Activated effector memory CD4-positive, alpha-beta T cell treated with anti-CD3 and anti-CD28 coated beads, Interleukin-2, amount 50 U/mL, for 16 hours (primary cell): ENCODE results near the gene CCHCR1.

Experiments used
- DNase-seq: peaks from one replicate; pipeline ENCODE4 v3.0.0-alpha.2; 2020

CCHCR1 gene

GRCh38 chr6:31126396-31127175, 31.0 kb downstream of the CCHCR1 start:
- DNase-seq: no peak

GRCh38 chr6:31125586-31126363, 31.8 kb downstream of the CCHCR1 start:
- DNase-seq: no peak

GRCh38 chr6:31125162-31125561, 32.4 kb downstream of the CCHCR1 start:
- DNase-seq: no peak

- no peak for DNase-seq
These were observed 34.6 kb downstream of the CCHCR1 start for GRCh38 chr6:31122791-31123706.

GRCh38 chr6:31121131-31121790, 36.3 kb downstream of the CCHCR1 start:
- no peak for DNase-seq

GRCh38 chr6:31120151-31120915, 37.3 kb downstream of the CCHCR1 start, which contains the start of gene CDSN:
Gene CDSN (minus strand): TSS chr6:31120446. CDS start chr6:31120419, 27 bp downstream.
- DNase-seq: no peak

GRCh38 chr6:31118178-31118577, 39.4 kb downstream of the CCHCR1 start:
- no peak for DNase-seq

- no peak for DNase-seq
These were observed 40.8 kb downstream of the CCHCR1 start for GRCh38 chr6:31116661-31117385.

GRCh38 chr6:31115941-31116560, 41.6 kb downstream of the CCHCR1 start:
- DNase-seq: no peak

GRCh38 chr6:31114970-31115849, 42.4 kb downstream of the CCHCR1 start:
- DNase-seq: no peak

GRCh38 chr6:31114541-31114878, 43.1 kb downstream of the CCHCR1 start, which contains the start of gene PSORS1C1:
Gene PSORS1C1 (plus strand): TSS chr6:31114800. CDS start chr6:31129633, 14,833 bp downstream.
- no peak for DNase-seq

GRCh38 chr6:31113861-31114540, 43.6 kb downstream of the CCHCR1 start:
- DNase-seq: no peak

GRCh38 chr6:31112478-31112877, 45.1 kb downstream of the CCHCR1 start, which contains the start of gene C6orf15:
Gene C6orf15 (minus strand): TSS chr6:31112575. CDS start chr6:31112555, 20 bp downstream.
- DNase-seq: no peak

GRCh38 chr6:31111712-31112111, 45.9 kb downstream of the CCHCR1 start:
- DNase-seq: no peak

- no peak for DNase-seq
These were observed 46.6 kb downstream of the CCHCR1 start for GRCh38 chr6:31110825-31111582.

- DNase-seq: no peak
These were observed 50.5 kb downstream of the CCHCR1 start for GRCh38 chr6:31107052-31107451.

GRCh38 chr6:31103136-31103535, 54.5 kb downstream of the CCHCR1 start:
- DNase-seq: no peak

- no peak for DNase-seq
These were observed 59.1 kb downstream of the CCHCR1 start for GRCh38 chr6:31098449-31098938.
